ENCODE results near the gene PHLDB2. TPM values are rescaled to one million over a fixed set of nuclear protein-coding genes. Genes with fewer than 3 reads are reported as not detected.
A peak's percentile ranks its signal among the peaks of the same experiment; 100 is the strongest.

The PHLDB2 gene
- polyA plus RNA-seq, 2 of the 4 experiments (the other 2 are of a cell fraction) = 39.5 to 50.6 TPM

- no peak overlapping the region for H3K4me2 ChIP-seq
- no peak overlapping the region for H3K4me3 ChIP-seq
- peaks cover 65% of the 10 kb centered on the region for H3K4me1 ChIP-seq
- no peak for ATAC-seq
- H3K27ac ChIP-seq = no peak overlapping the region; a peak in 1 of 6 replicates
- FAIRE-seq = no peak
- CTCF ChIA-PET = interaction anchor here (0.6 to 0.7 kb wide), 2 partner anchors 76 to 343 kb away, joined by 3 to 4 read pairs; no protein-coding TSS in a partner anchor
- no peaks in the 10 kb centered on the region for H3K9me3 ChIP-seq
- POLR2A ChIA-PET = interaction anchor here (0.7 kb wide), 1 partner anchor 42 kb away, joined by 3 read pairs; no protein-coding TSS in a partner anchor
- 67% methylated on average over 1 of the region's 1 CpG for WGBS (ENCODE audit: missing lambda C conversion rate)
- TF ChIP-seq KDM5A (IDR thresholded peaks at IDR 0.05) (no peak), GATA3 (IDR thresholded peaks at IDR 0.05; ENCODE audit: borderline replicate concordance) (no peak), HMGXB4 (CRISPR knock-in tag; IDR thresholded peaks at IDR 0.05; ENCODE audit: borderline replicate concordance) (no peak), MYC (IDR thresholded peaks at IDR 0.05; ENCODE audit: borderline replicate concordance, low read length) (no peak)
- DNase-seq (ENCODE audit: low read depth in 1 of 2, low spot score in 1 of 2) = no peak
Observed at GRCh38 chr3:111921181-111921580, 62.1 kb downstream of the PHLDB2 start.

GRCh38 chr3:111923095-111923771 lies 64.2 kb downstream of the PHLDB2 start:
- DNase-seq (ENCODE audit: low read depth in 1 of 2, low spot score in 1 of 2) = peak in 1 of 2 experiments; percentile 63
- H3K4me2 ChIP-seq = peak overlapping the region; percentile 30
- H3K9me3 ChIP-seq = no peaks in the 10 kb centered on the region
- ATAC-seq = peak in 1 of 2 experiments; percentile 70; a peak in 3 of 6 replicates
- WGBS (ENCODE audit: missing lambda C conversion rate) = 34% methylated on average over 2 of the region's 2 CpGs
- H3K4me1 ChIP-seq = peaks cover 49% of the 10 kb centered on the region
- ChIA-PET POLR2A (no interaction called here), CTCF (interaction anchor here (0.8 to 1.5 kb wide), 6 partner anchors 28 to 232 kb away, joined by 3 to 6 read pairs (median 4); no protein-coding TSS in a partner anchor)
- peak; percentile 85 for FAIRE-seq
- H3K27ac ChIP-seq = peak overlapping the region; percentile 56 to 80; a peak in 5 of 6 replicates
- H3K4me3 ChIP-seq = 0 out of 3 replicates have a peak overlapping the region, but pooled peaks have one; percentile 16
- no peak for TF ChIP-seq FOSB (CRISPR knock-in tag; IDR thresholded peaks at IDR 0.05)
- no peak for TF ChIP-seq CBX8 (IDR thresholded peaks at IDR 0.05)
- no peak for TF ChIP-seq ESRRA (IDR thresholded peaks at IDR 0.05; ENCODE audit: borderline replicate concordance, low read length)
- no peak for TF ChIP-seq HES2 (IDR thresholded peaks at IDR 0.05)
- TF ChIP-seq FOSL2 (IDR thresholded peaks at IDR 0.05) = no peak
- TF ChIP-seq FOSL2 (CRISPR knock-in tag; IDR thresholded peaks at IDR 0.05) = peak; percentile 37; the same call in 1 of the 2 replicates
- TF ChIP-seq MAX (IDR thresholded peaks at IDR 0.05) = peak; percentile 37; the same call in 1 of the 2 replicates
- peak; percentile 83; the same call in 1 of the 2 replicates for TF ChIP-seq GATA3 (IDR thresholded peaks at IDR 0.05; ENCODE audit: borderline replicate concordance)
- 0 out of 2 replicates have a peak, but pooled peaks have one; percentile 14 for TF ChIP-seq JUNB (IDR thresholded peaks at IDR 0.05)
- 0 out of 4 replicates have a peak, but pooled peaks of 1 of the 2 experiments have one; percentile 3 for TF ChIP-seq CEBPB (IDR thresholded peaks at IDR 0.05)
- TF ChIP-seq RNF2 (IDR thresholded peaks at IDR 0.05; ENCODE audit: borderline replicate concordance, low read depth) = no peak
- TF ChIP-seq CHD4 (IDR thresholded peaks at IDR 0.05; ENCODE audit: borderline replicate concordance) = no peak

GRCh38 chr3:111923806-111924205 lies 64.7 kb downstream of the PHLDB2 start:
- 39% methylated on average over 1 of the region's 1 CpG for WGBS (ENCODE audit: missing lambda C conversion rate)
- H3K4me1 ChIP-seq = peaks cover 46% of the 10 kb centered on the region
- peak overlapping the region; percentile 56 to 80; a peak in 5 of 6 replicates for H3K27ac ChIP-seq
- no peak for DNase-seq (ENCODE audit: low read depth in 1 of 2, low spot score in 1 of 2)
- peak overlapping the region; percentile 30 for H3K4me2 ChIP-seq
- peak in 1 of 2 experiments; percentile 16; a peak in 1 of 6 replicates for ATAC-seq
- ChIA-PET CTCF (interaction anchor here (1.0 kb wide), 1 partner anchor 207 kb away, joined by 3 read pairs; no protein-coding TSS in a partner anchor), POLR2A (no interaction called here)
- no peak for FAIRE-seq
- no peaks in the 10 kb centered on the region for H3K9me3 ChIP-seq
- no peak overlapping the region for H3K4me3 ChIP-seq
- TF ChIP-seq CTCF (IDR thresholded peaks at IDR 0.05) (no peak), MAZ (IDR thresholded peaks at IDR 0.05; ENCODE audit: borderline replicate concordance, low read depth, low read length) (no peak), RFX5 (IDR thresholded peaks at IDR 0.05) (no peak), PHF8 (IDR thresholded peaks at IDR 0.05; ENCODE audit: borderline replicate concordance, low read depth) (no peak), HOXB13 (CRISPR knock-in tag; IDR thresholded peaks at IDR 0.05; ENCODE audit: low read depth) (no peak), HEYL (CRISPR knock-in tag; IDR thresholded peaks at IDR 0.05) (no peak), TP53 (CRISPR knock-in tag; IDR thresholded peaks at IDR 0.05) (no peak), BHLHE40 (IDR thresholded peaks at IDR 0.05; ENCODE audit: low read depth, low read length) (no peak), E2F6 (IDR thresholded peaks at IDR 0.05; ENCODE audit: borderline replicate concordance, low read depth) (no peak), FOSB (CRISPR knock-in tag; IDR thresholded peaks at IDR 0.05) (no peak), JUN (IDR thresholded peaks at IDR 0.05) (no peak), ZNF302 (CRISPR knock-in tag; IDR thresholded peaks at IDR 0.05) (no peak), CHD4 (IDR thresholded peaks at IDR 0.05; ENCODE audit: borderline replicate concordance) (no peak), HOXB5 (CRISPR knock-in tag; IDR thresholded peaks at IDR 0.05) (no peak), NR3C1 (IDR thresholded peaks at IDR 0.05) (no peak), RNF2 (IDR thresholded peaks at IDR 0.05; ENCODE audit: borderline replicate concordance, low read depth) (no peak), EHMT2 (IDR thresholded peaks at IDR 0.05; ENCODE audit: low read depth) (no peak)
